HG03025 (cell line): Measurements from ENCODE around the gene RINL.
"Not testable (repeated sequence)": the region's sequence is repeated elsewhere in the genome, so short reads cannot be mapped to it uniquely, and the experiment has no call there.

Experiments
- ATAC-seq: cut with Tn5 transposase; IDR thresholded peaks from one replicate; pipeline ENCODE4 v1.9.1; 2021; ENCODE audit warnings: mild to moderate bottlenecking, moderate library complexity; ENCODE audit not compliant: unreplicated experiment, low FRiP score

RINL gene

GRCh38 chr19:38907227-38907626, 29.2 kb upstream of the RINL start:
- ATAC-seq = no peak

GRCh38 chr19:38905620-38906019, 27.5 kb upstream of the RINL start:
- ATAC-seq = no peak

- no peak for ATAC-seq
Observed at GRCh38 chr19:38904581-38905539, 26.8 kb upstream of the RINL start.

GRCh38 chr19:38901683-38902082, 23.6 kb upstream of the RINL start:
- ATAC-seq = no peak

- ATAC-seq = no peak
Observed at GRCh38 chr19:38900743-38901190, 22.7 kb upstream of the RINL start.

GRCh38 chr19:38900202-38900629, 22.1 kb upstream of the RINL start:
- no peak for ATAC-seq

GRCh38 chr19:38899447-38900201, 21.5 kb upstream of the RINL start, which contains the start of the genes NFKBIB and SIRT2:
Gene NFKBIB, plus strand, starts transcription at chr19:38899969. Its CDS starts 64 bp downstream, at chr19:38900033.
Gene SIRT2, minus strand, starts transcription at chr19:38899618. Its CDS starts 97 bp downstream, at chr19:38899521.
- peak; percentile 95 for ATAC-seq

GRCh38 chr19:38898788-38899446, 20.8 kb upstream of the RINL start:
- ATAC-seq = no peak

- no peak for ATAC-seq
Observed at GRCh38 chr19:38894968-38895367, 16.9 kb upstream of the RINL start.

GRCh38 chr19:38893341-38893771, 15.3 kb upstream of the RINL start:
- ATAC-seq = no peak

- no peak for ATAC-seq
Observed at GRCh38 chr19:38892841-38893240, 14.8 kb upstream of the RINL start.

- ATAC-seq = no peak
Observed at GRCh38 chr19:38891771-38892170, 13.7 kb upstream of the RINL start.

- ATAC-seq = no peak
Observed at GRCh38 chr19:38890686-38891085, 12.6 kb upstream of the RINL start.

- ATAC-seq = no peak
Observed at GRCh38 chr19:38889803-38890202, 11.7 kb upstream of the RINL start.

GRCh38 chr19:38888876-38889275, 10.8 kb upstream of the RINL start:
- ATAC-seq = no peak

- ATAC-seq = not testable (repeated sequence)
Observed at GRCh38 chr19:38884691-38885090, 6.6 kb upstream of the RINL start.

- ATAC-seq = no peak
Observed at GRCh38 chr19:38883286-38883685, 5.2 kb upstream of the RINL start.

GRCh38 chr19:38880882-38881609, 3.0 kb upstream of the RINL start:
- no peak for ATAC-seq

- no peak for ATAC-seq
Observed at GRCh38 chr19:38880076-38880881, 2.2 kb upstream of the RINL start.
